Activated CD4-positive, CD25-positive, alpha-beta regulatory T cell treated with anti-CD3 and anti-CD28 coated beads, Interleukin-2, amount 50 U/mL, for 72 hours (primary cell): ENCODE results near the gene SLC9A9.
"Not testable (repeated sequence)": the region's sequence is repeated elsewhere in the genome, so short reads cannot be mapped to it uniquely, and the experiment has no call there.

Experiments used
- DNase-seq: peaks from one replicate; pipeline ENCODE4 v3.0.0; 2021

The SLC9A9 gene

DNA sequence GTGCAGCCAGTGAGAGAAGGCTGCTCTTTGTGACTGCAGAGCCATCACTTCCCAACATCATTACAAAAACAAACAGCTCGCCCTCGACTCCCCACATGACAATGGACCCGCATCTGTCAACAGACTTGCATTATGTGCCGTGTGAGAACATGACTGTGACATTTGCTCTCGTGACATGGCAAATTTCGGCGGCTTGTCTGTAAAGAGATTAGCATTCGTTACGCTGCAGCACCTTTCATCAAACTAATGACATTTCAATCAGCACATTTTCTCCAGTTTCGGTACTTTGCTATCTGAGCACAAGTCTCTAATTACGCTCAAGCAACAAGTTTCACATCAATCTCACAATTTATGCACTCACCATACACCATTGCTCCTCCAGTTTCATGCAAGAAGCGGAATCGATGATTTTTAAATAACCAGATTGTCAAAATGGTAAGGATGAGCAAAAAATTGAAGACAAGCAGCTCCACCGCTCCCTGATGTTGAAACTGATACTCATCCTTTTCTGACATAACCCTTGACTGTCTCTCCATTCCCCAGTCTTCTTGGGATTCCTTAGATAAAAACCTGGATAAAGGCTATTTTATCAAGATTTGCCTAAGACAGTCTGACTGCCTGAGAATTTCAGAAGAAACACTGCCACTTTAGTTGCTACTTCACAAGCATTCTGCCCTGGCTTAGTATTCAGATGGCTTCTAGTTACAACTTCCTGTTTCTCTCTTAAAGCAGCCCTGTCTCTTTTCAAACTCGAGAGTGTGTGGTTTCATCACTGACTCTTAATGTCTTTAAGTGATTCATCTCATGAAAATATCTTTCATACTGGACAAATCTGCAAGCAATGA is at the start of gene SLC9A9:
Gene SLC9A9 (minus strand): TSS at position 682 of the 845 bp plus-strand sequence. CDS start 146 bp downstream, at position 536.
- peak; percentile 34 for DNase-seq

DNA sequence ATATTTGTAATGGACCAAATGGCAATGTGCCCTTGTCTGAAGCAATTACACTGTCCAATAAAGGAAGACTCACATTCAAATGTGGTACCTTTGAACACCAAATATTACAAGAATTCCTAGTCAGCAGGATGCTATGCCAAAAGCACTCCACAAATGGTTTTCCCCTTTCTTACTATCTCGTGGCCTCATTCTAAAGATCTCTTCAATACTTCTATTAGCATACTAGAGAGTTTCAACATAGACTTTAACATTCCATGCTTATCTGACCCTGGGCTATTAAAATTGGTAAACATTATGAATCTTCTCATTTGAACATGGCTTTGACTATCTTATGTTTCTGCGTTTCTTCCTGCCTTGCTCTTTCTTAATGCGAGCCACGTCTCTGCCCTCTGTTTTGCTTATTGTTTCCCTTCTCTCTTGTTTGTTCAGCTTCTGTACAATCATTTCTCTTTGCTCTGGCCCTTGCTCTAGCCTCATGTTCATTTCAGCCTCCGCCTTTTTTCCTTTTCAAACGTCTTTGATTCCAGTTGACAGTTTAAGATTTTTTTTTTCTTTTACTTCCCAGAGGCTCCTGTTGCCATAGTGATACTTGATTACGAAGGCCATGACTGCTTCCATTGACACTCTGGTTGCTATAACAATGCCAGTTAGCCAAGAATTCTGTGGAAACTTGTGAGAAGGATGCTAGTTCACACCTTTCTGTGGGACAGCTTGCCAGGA is 49.5 kb upstream of the SLC9A9 start:
- no peak for DNase-seq

DNA sequence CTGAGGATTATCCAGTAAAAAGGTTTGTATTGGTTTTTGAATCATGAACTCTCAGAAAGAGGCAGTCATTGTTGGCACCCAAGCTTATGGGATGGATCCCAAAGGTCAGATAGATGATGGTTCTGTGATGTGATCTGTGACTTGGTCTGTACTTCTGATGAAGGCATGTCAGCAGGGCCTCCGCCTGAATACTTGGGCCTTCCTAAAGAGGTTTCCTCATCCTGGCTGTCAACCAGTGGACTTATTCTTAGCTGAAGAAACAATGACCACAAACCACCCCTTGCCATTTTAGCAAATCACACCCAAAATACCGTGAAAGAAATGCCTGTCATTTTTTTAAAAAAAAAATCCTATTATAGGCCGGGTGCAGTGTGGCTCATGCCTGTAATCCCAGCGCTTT is 48.2 kb upstream of the SLC9A9 start:
- DNase-seq, result no peak

DNA sequence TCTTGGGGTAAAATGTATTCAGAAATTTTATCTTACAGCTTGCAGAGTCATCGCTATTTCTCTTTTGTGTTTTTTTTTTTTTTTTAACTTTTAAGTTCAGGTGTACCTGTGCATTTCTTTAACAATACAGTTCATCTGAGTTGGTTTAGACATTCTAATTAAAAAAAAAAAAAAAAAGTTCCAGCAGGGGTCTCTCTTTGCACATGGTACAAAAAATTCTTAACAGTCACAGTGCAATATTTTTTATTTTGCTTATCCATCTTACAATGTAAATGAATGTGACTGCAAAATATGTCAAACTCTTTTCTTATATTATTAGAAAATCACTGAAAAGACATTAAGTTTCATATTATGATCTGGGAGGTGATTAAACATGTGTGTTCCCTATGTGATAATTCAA is 47.5 kb upstream of the SLC9A9 start:
- no peak for DNase-seq

GRCh38 chr3:143888846-143889245 is 40.6 kb upstream of the SLC9A9 start:
- DNase-seq, result no peak

GRCh38 chr3:143888166-143888565 is 39.9 kb upstream of the SLC9A9 start:
- DNase-seq, result no peak

GRCh38 chr3:143885780-143886427 is 37.6 kb upstream of the SLC9A9 start:
- no peak for DNase-seq

DNA sequence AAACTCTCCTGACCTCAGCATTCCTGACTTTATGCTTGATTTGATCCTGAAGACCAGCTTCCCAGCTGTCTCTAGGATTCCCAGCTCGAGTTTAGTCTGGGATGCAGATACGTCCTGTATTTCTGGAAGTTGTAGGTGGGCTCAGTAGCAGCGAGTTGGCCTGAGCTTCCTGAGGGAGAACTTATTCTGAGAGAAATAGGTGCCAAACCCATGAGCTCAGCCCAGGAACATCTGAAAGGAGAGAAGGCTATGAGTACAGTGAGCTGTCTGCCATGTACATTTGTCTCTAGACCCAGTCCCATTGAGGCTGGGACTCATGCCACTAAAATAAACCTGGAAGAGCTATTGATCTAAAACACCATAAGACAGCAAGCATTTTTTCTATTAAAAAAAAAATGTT is 36.6 kb upstream of the SLC9A9 start:
- no peak for DNase-seq

DNA sequence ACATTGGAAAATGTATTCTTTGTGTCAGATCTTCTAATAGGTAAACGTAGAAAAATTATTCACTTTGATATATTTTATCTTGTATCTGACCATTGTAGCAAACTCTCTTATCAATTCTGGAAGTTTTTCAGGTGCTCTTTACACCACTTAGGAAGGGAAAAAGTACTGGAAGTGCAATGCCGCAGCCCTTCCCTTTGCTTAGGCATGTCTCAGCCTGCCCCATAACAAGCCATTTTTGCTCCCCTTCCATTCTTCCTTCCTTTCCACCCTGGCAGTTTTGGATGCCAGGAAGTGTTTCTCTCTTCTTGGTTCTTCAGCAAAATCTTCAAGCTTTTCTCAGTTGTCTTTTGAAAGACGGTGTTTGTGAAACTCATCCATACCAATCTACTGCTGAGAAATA is 34.9 kb upstream of the SLC9A9 start:
- DNase-seq, result no peak

DNA sequence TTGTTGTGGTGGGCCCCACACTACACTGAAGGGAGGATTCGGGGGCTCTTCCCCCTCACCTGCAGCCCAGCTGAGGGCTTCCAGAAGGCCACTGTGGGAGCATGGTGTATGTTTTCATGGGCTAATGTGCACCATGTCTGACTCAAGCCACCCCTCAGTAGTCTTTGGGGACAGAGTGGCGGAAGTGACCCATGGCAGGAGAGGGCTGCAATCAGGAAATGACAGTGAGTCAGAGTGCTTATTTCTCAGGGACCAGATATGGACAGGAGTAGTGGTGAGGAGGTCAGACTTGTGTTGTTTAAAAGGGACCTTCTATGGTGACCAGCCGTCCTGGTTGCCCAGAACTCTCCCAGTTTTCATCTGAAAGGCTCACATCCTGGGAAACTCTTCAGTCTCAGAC is 32.8 kb upstream of the SLC9A9 start:
- no peak for DNase-seq

DNA sequence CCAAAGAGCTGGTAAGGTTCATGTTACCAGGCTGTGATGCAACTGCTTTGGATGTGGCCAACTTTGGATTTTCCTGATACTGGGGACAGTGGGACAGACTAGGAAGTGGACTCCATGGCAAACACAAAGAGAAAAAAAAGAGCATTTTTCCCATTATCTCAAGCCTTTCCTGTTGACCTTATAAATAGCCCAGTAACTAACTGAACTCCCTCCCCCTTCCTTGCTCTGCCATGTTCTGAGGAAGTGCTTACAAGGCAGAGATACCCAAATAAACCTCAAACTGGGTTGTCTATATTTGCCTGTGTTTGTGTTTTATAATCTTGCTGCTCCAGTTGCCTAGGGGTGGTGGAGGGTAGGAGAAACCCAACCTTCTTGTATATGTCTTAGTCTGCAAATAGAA is 27.3 kb upstream of the SLC9A9 start:
- DNase-seq, result no peak

DNA sequence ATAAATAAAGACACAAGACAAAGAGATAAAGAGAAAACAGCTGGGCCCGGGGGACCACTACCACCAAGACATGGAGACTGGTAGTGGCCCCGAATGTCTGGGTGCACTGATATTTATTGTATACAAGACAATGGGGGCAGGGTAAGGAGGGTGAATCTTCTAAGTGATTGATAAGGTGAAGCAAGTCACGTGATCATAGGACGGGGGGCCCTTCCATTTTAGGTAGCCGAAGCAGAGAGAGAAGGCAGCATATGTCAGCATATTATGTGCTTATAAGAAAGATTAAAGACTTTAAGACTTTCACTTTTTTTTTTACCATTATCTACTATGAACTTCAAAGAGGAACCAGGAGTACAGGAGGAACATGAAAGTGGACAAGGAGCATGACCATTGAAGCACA is 25.3 kb upstream of the SLC9A9 start:
- not testable (repeated sequence) for DNase-seq

DNA sequence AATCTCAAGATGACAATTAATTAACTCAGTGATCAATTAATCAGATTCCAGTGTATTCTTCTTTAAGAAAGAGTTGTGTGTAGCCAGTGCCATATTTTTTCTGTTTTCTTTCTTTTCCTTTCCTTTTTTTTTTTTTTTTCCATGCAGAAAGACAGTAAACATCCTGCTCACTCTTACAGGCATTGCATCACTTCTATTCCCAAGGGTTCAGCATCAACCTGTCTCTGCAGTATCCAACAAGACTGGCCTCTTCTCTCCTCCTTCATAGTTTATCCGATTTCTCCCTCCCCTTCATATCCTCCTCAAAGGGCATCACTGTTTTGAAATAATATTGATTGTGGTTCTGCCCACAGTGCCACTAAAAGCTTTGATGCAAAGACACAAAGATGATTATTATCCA is 17.0 kb upstream of the SLC9A9 start:
- no peak for DNase-seq

DNA sequence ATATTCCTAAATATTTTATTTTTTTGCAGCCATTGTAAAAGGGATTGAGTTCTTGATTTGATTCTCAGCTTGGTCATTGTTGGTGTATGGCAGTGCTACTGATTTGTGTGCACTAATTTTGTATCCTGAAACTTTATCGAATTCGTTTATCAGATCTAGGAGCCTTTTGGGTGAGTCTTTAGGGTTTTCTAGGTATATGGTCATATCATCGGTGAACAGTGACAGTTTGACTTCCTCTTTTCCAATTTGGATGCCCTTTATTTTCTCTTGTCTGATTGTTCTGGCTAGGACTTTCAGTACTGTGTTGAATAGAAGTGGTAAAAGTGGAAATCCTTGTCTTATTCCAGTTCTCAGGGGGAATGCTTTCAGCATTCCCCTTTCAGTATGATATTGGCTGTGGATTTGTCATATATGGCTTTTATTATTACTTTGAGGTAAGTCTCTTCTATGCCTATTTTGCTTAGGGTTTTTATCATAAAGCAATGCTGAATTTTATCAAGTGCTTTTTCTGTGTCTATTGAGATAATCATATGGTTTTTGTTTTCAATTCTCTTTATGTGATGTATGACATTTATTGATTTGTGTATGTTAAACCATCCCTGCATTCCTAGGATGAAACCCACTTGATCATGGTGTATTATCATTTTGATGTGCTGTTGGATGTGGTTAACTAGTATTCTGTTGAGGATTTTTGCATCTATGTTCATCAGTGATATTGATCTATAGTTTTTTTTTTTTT is 11.4 kb upstream of the SLC9A9 start:
- no peak for DNase-seq

- no peak for DNase-seq
Measured at GRCh38 chr3:143856252-143856970, 8.1 kb upstream of the SLC9A9 start.

DNA sequence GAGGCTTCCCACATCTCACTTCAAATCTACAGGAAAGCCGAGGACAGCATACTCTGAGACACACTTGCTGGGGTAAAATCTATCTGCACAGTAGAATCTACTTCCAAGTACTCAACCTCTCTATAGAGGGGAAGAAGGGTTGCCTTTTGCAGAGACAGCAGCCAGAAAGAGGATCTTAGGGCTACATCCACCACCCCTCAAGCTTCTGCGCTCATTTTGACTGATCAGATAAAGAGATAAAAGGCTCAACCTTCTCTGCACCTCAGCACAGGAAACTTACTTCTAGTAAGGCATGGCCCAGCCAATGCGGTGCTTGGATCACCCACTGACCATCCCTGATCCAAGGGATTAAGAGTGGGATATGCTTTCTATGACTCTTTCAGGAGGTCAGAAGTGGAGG is 6.9 kb upstream of the SLC9A9 start:
- no peak for DNase-seq

GRCh38 chr3:143851331-143852017 is 3.2 kb upstream of the SLC9A9 start:
- no peak for DNase-seq

GRCh38 chr3:143850877-143851276 is 2.6 kb upstream of the SLC9A9 start:
- DNase-seq, result no peak

- no peak for DNase-seq
Measured at GRCh38 chr3:143849854-143850549, 1.7 kb upstream of the SLC9A9 start.

DNA sequence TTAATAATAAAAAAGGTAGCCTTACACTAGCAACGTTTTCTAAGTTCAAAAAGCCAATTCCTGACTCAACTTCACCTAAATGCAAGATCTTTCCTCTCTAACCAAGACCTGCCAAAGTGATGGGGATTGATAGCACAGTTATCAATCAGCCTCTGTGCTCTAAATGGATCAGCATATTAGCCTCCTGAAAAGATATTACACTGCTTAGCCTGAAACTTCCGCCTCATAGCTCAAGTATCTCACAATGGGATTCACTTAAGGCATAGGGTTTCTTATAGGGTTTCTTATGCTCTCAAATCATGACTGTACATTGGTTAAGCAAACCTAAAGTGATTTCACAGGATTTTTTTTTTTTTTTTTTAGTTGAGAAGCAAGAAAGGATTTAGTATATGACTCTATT is 436 bp upstream of the SLC9A9 start:
- no peak for DNase-seq

DNA sequence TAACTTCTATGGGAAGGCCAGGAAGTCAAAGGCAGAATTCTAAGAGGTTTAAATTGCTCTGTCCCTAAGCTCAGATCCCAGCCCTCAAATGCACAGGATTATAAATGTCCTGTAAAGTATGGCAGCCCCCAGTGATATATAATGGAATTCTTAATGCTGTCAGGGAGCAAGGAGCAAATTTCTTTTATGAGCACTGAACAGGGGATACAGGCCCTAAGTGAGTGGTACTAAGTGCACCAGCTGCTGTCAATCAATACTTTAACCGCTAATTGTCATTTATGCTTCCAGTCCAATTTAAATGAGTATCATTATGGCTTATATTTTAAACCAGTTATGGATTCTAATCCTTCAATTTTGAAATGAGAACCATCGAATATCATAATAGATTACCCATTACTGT is 4.7 kb downstream of the SLC9A9 start:
- DNase-seq, result no peak
